ENCODE results near the gene SKP1.

Gene SKP1

DNA sequence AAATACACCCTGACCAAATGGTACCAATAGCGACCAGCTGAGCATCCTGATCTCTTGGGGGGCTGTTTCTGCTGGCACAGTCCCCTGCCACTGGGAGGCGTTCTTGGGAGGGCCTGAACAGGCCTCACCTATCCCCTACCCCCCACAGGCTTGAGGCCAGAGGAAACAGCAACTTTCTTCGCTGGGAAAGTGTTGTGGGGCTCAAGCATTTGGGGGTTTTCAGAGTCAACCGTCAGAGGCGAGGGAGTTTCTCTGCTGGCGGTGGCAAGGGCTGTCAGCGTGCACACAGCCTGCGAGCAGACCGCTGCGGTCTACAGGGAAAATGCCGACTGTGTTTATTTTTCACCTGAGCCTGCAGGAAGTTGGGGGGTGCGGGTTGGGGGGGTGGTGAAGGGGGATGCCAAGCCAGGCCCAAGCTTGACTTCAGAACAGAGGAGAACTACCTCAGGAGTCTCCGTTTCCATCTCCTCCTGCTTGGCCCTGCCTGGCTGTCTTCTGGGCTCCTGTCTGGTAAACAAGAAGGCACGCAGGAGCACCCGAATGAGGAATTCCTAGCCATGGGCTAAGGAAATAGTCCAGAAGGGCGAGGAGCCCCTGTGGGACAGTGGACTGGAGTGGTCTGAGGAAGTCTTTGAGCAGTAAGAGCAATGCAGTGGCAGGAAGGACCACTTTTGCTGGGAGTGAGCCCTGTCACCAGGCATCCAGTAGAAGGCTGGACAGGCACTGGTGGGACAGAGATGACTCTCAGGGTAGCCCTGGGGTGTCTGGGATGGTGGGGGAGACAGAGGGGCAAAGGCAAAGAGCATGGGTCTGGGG is 44.2 kb downstream of the SKP1 start:
- H3K27ac Mint-ChIP-seq: peak overlapping the region; percentile 61
- peaks cover 27% of the 10 kb centered on the region for H3K4me1 Mint-ChIP-seq
- TF ChIP-seq, protein P1, sequence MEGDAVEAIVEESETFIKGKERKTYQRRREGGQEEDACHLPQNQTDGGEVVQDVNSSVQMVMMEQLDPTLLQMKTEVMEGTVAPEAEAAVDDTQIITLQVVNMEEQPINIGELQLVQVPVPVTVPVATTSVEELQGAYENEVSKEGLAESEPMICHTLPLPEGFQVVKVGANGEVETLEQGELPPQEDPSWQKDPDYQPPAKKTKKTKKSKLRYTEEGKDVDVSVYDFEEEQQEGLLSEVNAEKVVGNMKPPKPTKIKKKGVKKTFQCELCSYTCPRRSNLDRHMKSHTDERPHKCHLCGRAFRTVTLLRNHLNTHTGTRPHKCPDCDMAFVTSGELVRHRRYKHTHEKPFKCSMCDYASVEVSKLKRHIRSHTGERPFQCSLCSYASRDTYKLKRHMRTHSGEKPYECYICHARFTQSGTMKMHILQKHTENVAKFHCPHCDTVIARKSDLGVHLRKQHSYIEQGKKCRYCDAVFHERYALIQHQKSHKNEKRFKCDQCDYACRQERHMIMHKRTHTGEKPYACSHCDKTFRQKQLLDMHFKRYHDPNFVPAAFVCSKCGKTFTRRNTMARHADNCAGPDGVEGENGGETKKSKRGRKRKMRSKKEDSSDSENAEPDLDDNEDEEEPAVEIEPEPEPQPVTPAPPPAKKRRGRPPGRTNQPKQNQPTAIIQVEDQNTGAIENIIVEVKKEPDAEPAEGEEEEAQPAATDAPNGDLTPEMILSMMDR (IDR thresholded peaks at IDR 0.05): no peak
- H3K27me3 Mint-ChIP-seq (ENCODE audit: low read depth, poor library complexity): no peaks in the 10 kb centered on the region
- H3K4me3 Mint-ChIP-seq: no peak overlapping the region
- DNase-seq: no peak
- H3K36me3 Mint-ChIP-seq (ENCODE audit: low read depth): peaks cover 23% of the 10 kb centered on the region
- no peaks in the 10 kb centered on the region for H3K9me3 Mint-ChIP-seq

DNA sequence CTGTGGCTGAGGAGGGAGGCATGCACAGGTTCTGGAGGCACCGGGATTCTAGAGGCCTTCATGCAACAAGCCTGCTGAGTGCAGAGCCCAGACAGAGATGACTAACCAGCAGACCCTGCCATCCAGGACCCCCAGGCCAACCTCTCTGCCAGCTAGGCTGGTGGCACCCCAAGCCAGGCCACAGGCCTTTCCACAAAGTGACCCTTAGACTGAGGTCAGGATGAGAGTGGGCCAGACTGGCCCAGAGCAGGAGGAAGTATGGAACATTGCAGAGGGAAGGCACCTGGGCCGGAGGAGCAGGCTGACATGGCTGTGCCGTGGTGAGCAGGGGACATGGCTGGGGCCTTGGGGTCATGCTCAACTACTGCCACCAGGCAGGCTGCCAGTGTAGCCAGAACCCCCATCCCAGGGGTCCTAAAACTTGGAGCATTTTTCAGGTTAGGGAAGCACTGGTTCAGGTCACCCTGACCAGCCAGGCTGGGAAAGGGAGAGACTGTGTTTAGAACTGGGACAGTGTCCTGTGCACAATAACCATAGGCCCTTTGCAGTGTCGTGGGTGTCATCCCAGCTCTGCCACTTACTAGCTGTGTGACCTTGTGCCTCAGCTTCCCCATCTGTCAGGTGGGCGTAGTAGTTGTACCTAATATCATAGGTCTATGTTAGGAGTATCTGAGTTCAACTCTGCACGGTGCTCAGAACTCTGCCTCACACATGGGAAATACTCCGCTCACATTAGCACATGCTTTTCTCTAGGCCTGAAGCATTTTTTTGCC is 45.0 kb downstream of the SKP1 start:
- peaks cover 24% of the 10 kb centered on the region for H3K4me1 Mint-ChIP-seq
- peaks cover 23% of the 10 kb centered on the region for H3K36me3 Mint-ChIP-seq (ENCODE audit: low read depth)
- H3K4me3 Mint-ChIP-seq: no peak overlapping the region
- no peaks in the 10 kb centered on the region for H3K27me3 Mint-ChIP-seq (ENCODE audit: low read depth, poor library complexity)
- TF ChIP-seq, protein P1 (IDR thresholded peaks at IDR 0.05): no peak
- DNase-seq: no peak
- H3K27ac Mint-ChIP-seq: peak overlapping the region; percentile 36
- H3K9me3 Mint-ChIP-seq: no peaks in the 10 kb centered on the region

DNA sequence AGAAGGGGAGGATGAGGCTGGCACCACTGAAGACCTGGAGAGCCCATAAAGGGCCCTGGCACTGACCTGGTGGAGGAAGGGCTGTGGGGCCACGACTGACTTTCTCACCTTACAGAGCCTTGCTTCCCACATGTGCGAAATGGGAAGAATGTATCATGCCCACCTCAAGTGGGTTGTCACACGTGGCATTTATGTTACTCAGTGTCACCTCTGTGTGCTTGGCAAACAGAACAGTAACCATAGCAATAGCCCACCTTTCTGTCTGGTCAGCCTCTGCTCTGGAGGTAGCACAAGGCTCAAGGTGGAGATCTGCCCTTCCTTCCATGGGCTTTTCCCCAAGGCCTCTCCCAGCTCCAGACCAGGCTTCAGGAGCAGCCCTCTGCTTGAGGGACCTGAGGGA is 45.6 kb downstream of the SKP1 start:
- Mint-ChIP-seq H3K27me3 (ENCODE audit: low read depth, poor library complexity) (no peaks in the 10 kb centered on the region), H3K36me3 (ENCODE audit: low read depth) (peaks cover 23% of the 10 kb centered on the region), H3K9me3 (no peaks in the 10 kb centered on the region), H3K4me1 (peaks cover 24% of the 10 kb centered on the region), H3K27ac (peak overlapping the region; percentile 36), H3K4me3 (no peak overlapping the region)
- TF ChIP-seq, protein P1 (IDR thresholded peaks at IDR 0.05): no peak
- DNase-seq: no peak

DNA sequence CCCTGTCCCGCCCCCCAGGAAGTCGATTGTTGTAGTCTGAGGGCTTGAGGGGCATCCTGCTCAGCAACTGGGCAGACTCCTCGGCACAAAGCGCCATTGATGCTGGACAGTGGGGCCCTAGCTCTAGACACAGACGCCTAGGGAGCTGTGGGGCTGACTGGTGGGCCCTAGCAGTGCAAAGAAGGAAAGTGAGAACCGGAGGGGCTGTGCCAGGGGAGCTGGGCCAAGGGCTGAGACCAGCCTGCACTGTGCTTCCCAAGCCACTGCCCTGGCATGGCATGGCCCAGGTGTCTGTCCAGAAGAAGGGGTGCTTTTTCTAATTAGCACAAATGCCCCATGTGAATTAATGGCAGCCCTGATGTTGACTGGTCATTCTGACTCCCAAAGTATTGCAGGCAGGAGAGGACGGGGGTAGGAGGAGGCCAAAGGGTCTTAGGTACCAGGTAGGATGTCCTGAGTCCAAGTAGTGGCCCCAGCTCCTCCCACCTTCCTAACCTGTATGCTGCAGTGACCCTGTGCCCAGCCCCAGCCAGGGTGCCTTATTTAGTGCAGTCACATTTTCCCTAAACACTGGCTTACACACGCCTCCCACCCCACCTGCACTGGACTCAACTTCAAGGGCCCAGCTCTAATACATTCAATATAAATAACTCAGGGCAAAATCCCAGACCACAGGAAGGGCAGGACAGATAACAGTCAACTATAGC is 46.4 kb downstream of the SKP1 start:
- no peaks in the 10 kb centered on the region for H3K9me3 Mint-ChIP-seq
- no peak overlapping the region for H3K27ac Mint-ChIP-seq
- H3K36me3 Mint-ChIP-seq (ENCODE audit: low read depth): peaks cover 16% of the 10 kb centered on the region
- H3K4me3 Mint-ChIP-seq: no peak overlapping the region
- TF ChIP-seq, protein P1 (IDR thresholded peaks at IDR 0.05): no peak
- peaks cover 20% of the 10 kb centered on the region for H3K4me1 Mint-ChIP-seq
- no peaks in the 10 kb centered on the region for H3K27me3 Mint-ChIP-seq (ENCODE audit: low read depth, poor library complexity)
- no peak for DNase-seq

DNA sequence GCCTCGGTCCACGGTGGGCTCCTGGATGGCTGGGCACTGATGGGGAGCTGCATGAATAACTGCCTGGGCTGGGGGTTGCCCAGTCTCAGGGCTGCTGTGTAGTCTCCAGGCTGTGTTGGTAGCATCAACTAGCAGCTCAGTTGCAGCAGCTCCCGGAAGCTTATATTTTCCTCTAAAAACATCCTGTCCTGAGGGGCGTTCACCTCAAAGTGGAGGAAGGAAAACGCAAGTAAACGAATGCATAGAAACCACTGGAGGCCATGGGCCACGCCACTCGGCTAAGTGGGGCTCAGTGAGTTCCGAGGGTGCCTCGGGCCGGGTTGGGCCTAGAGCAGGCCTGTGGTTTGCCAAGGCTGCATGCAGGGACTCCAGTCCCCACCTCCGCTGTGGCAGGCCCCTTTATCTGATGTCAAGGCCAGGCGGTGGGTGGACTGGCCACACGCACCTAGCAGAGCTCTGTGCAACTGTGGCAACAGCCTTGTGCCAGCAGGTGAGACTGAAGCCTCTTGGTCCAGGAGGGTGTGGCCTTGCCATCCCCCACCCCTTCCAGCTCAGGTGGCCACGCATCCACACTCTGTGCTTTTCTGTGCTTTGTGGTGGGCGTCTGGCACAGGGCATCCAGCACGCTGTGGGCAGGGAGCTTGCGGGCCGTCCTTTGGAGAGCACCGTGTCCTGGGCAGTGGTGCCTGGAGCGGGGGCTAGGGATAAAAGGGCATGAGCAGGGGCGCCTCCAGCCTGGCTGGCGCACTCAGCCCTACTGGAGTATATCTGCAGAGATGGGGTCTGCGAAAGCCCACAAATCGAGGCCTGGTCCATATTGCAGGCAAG is 47.1 kb downstream of the SKP1 start:
- Mint-ChIP-seq H3K4me1 (peaks cover 20% of the 10 kb centered on the region), H3K9me3 (no peaks in the 10 kb centered on the region), H3K27ac (peak overlapping the region; percentile 54), H3K36me3 (ENCODE audit: low read depth) (peaks cover 12% of the 10 kb centered on the region), H3K4me3 (no peak overlapping the region), H3K27me3 (ENCODE audit: low read depth, poor library complexity) (no peaks in the 10 kb centered on the region)
- TF ChIP-seq, protein P1 (IDR thresholded peaks at IDR 0.05): no peak
- DNase-seq: no peak
